Cortex of kidney (tissue), 1 donor: Measurements from ENCODE around the gene LAD1.

Experiments
- DNase-seq: peaks from one replicate; lab custom pipeline; 2025; lab: John Stamatoyannopoulos, UW

Gene LAD1

GRCh38 chr1:201347498-201348210 lies 51.5 kb downstream of the LAD1 start:
- no peak for DNase-seq

GRCh38 chr1:201346987-201347386 lies 52.1 kb downstream of the LAD1 start:
- DNase-seq = no peak

GRCh38 chr1:201346337-201346939 lies 52.7 kb downstream of the LAD1 start:
- no peak for DNase-seq

- no peak for DNase-seq
These were observed 54.1 kb downstream of the LAD1 start for GRCh38 chr1:201345081-201345355.

- no peak for DNase-seq
These were observed 54.7 kb downstream of the LAD1 start for GRCh38 chr1:201344206-201345080.

- DNase-seq = no peak
These were observed 57.7 kb downstream of the LAD1 start for GRCh38 chr1:201341377-201341776.

- no peak for DNase-seq
These were observed 62.2 kb downstream of the LAD1 start for GRCh38 chr1:201336711-201337450.

GRCh38 chr1:201335901-201336300 lies 63.2 kb downstream of the LAD1 start:
- DNase-seq = no peak

GRCh38 chr1:201335174-201335870 lies 63.8 kb downstream of the LAD1 start:
- DNase-seq = no peak

- DNase-seq = no peak
These were observed 64.6 kb downstream of the LAD1 start for GRCh38 chr1:201334325-201335173.

GRCh38 chr1:201332616-201333335 lies 66.3 kb downstream of the LAD1 start:
- no peak for DNase-seq

GRCh38 chr1:201332021-201332420 lies 67.1 kb downstream of the LAD1 start:
- no peak for DNase-seq

- no peak for DNase-seq
These were observed 68.0 kb downstream of the LAD1 start for GRCh38 chr1:201331166-201331565.
